HCT116 (cell line): ENCODE data around the gene CDH4. TPM values are rescaled to one million over a fixed set of nuclear protein-coding genes. Genes with fewer than 3 reads are reported as not detected.

Experiments used
- ATAC-seq: fragments of 200-7000 bp; cut with Tn5 transposase; 2 replicates; pipeline ENCODE4 v1.9.1; 2020; ENCODE audit warnings: mild to moderate bottlenecking, moderate library complexity
- BruUV-seq: library from RNA; stranded (reverse); fragments of 400-500 nt; replicated peaks from 2 replicates; lab custom pipeline; 2021; lab: Mats Ljungman, UMichigan
- CTCF ChIA-PET: fragments of 300-600 bp; sonication (Branson Sonifier 250); formaldehyde crosslinking; loops from one replicate; lab custom pipeline; 2021; ENCODE audit warnings: antibody characterized with exemption; lab: Charles Lee
- POLR2A ChIA-PET: fragments of 300-600, 350-600 bp; sonication (Branson Sonifier 250); formaldehyde crosslinking; loops from one replicate; lab custom pipeline; 2021; ENCODE audit warnings: antibody characterized with exemption; lab: Charles Lee
- RAD21 ChIA-PET, 2 experiments: fragments of 300-600 bp; sonication (Branson Sonifier 250); formaldehyde crosslinking; loops; one replicate each; lab custom pipeline; 2023; ENCODE audit warnings: low total read pairs in 2 of 2; ENCODE audit not compliant: uncharacterized antibody in 2 of 2, unreplicated experiment in 2 of 2, low non-redundant PET in 1 of 2; lab: Charles Lee
- DNase-seq: peaks from one replicate; pipeline ENCODE4 v3.0.0-alpha.2; 2010; ENCODE audit warnings: low read depth, low spot score
- H2AFZ ChIP-seq: fragments of 200-600 bp; shearing (Covaris generic), sonication (generic); 2 replicates; pipeline ENCODE4 v1.6.1; 2017; ENCODE audit warnings: low read depth, mixed run types, mixed read lengths, antibody characterized with exemption, low read length; ENCODE audit not compliant: poor library complexity, severe bottlenecking
- H3K27ac ChIP-seq: 2 replicates; pipeline ENCODE4 v1.5.1; 2012; ENCODE audit warnings: low read depth, low read length
- H3K27me3 ChIP-seq: fragments of 200-600 bp; sonication (generic); 2 replicates; pipeline ENCODE4 v1.6.1; 2016; ENCODE audit warnings: mixed run types, low read length, mixed read lengths; ENCODE audit not compliant: insufficient read depth
- H3K36me3 ChIP-seq, 2 experiments: fragments of 200-500 bp in 1 of 2; fragments of 200-600 bp in 1 of 2; sonication (Bioruptor generic) in 1 of 2; sonication (generic) in 1 of 2; 2 replicates each; pipeline versions ENCODE4 v1.5.1 to v1.6.1; 2014 to 2016; ENCODE audit warnings: low read length in 2 of 2, inconsistent platforms in 1 of 2, mixed read lengths in 1 of 2, mixed run types in 1 of 2; ENCODE audit not compliant: insufficient read depth in 2 of 2, control insufficient read depth in 1 of 2
- H3K4me1 ChIP-seq, 2 experiments: fragments of 200-600 bp in 1 of 2; sonication (generic) in 1 of 2; 2 replicates each; pipeline versions ENCODE4 v1.5.1 to v1.6.1; 2012 to 2017; ENCODE audit warnings: low read length in 2 of 2, inconsistent platforms in 1 of 2, mild to moderate bottlenecking in 1 of 2, mixed read lengths in 1 of 2, mixed run types in 1 of 2, moderate library complexity in 1 of 2; ENCODE audit not compliant: insufficient read depth in 2 of 2, control insufficient read depth in 1 of 2
- H3K4me2 ChIP-seq: fragments of 200-600 bp; sonication (generic); 2 replicates; pipeline ENCODE4 v1.6.1; 2017; ENCODE audit warnings: mixed run types, low read length, mixed read lengths
- H3K4me3 ChIP-seq, 2 experiments: fragments of 200-600 bp in 1 of 2; sonication (generic) in 1 of 2; replicated peaks in 1 of 2; 2 replicates each; pipeline ENCODE4 v1.5.1; 2011 to 2016; ENCODE audit warnings: low read length in 2 of 2, control low read depth in 1 of 2, low read depth in 1 of 2, mild to moderate bottlenecking in 1 of 2, mixed read lengths in 1 of 2, mixed run types in 1 of 2
- H3K79me2 ChIP-seq: fragments of 200-600 bp; sonication (generic); 2 replicates; pipeline ENCODE4 v1.6.1; 2017; ENCODE audit warnings: mild to moderate bottlenecking, mixed run types, low read length, moderate library complexity, mixed read lengths; ENCODE audit not compliant: insufficient read depth
- H3K9ac ChIP-seq: fragments of 200-600 bp; sonication (generic); 2 replicates; pipeline ENCODE4 v1.6.1; 2016; ENCODE audit warnings: low read length, mixed read lengths
- H3K9me2 ChIP-seq: fragments of 200-600 bp; sonication (generic), shearing (Covaris generic); 2 replicates; pipeline ENCODE4 v1.6.1; 2017; ENCODE audit warnings: mixed run types, mild to moderate bottlenecking, moderate library complexity; ENCODE audit not compliant: insufficient read depth
- H3K9me3 ChIP-seq, 2 experiments: fragments of 200-500 bp in 1 of 2; fragments of 200-600 bp in 1 of 2; sonication (Bioruptor generic) in 1 of 2; sonication (generic) in 1 of 2; 2 replicates each; pipeline ENCODE4 v1.6.1; 2014 to 2017; ENCODE audit warnings: low read length in 2 of 2, mixed read lengths in 2 of 2, inconsistent platforms in 1 of 2, low read depth in 1 of 2, mild to moderate bottlenecking in 1 of 2, mixed run types in 1 of 2, moderate library complexity in 1 of 2; ENCODE audit not compliant: control insufficient read depth in 1 of 2, insufficient read depth in 1 of 2
- H4K20me1 ChIP-seq: fragments of 200-600 bp; sonication (generic), shearing (Covaris generic); 2 replicates; pipeline ENCODE4 v1.6.1; 2017; ENCODE audit warnings: mixed run types, mild to moderate bottlenecking, moderate library complexity; ENCODE audit not compliant: insufficient read depth
- ATF3 ChIP-seq: IDR thresholded peaks from 2 replicates; pipeline ENCODE4 v1.6.1; 2012
- CTCF ChIP-seq, 3 experiments: fragments of 200-600 bp in 1 of 3; sonication (generic) in 1 of 3; IDR thresholded peaks in 2 of 3; conservative IDR thresholded peaks in 1 of 3; 2 replicates each; pipeline ENCODE4 v1.5.1; 2012 to 2017; ENCODE audit warnings: low read depth in 2 of 3, low read length in 2 of 3, antibody characterized with exemption in 1 of 3, borderline replicate concordance in 1 of 3, control low read depth in 1 of 3, mild to moderate bottlenecking in 1 of 3, mixed read lengths in 1 of 3, mixed run types in 1 of 3, moderate library complexity in 1 of 3; ENCODE audit not compliant: insufficient read depth in 1 of 3
- ELF1 ChIP-seq: IDR thresholded peaks from 2 replicates; pipeline ENCODE4 v1.6.1; 2012; ENCODE audit warnings: low read depth, borderline replicate concordance
- MAX ChIP-seq: IDR thresholded peaks from 2 replicates; pipeline ENCODE4 v1.6.1; 2012
- POLR2AphosphoS5 ChIP-seq: IDR thresholded peaks from 2 replicates; pipeline ENCODE4 v1.6.1; 2011; ENCODE audit warnings: mild to moderate bottlenecking, low read depth, low read length, moderate library complexity
- RAD21 ChIP-seq: IDR thresholded peaks from 2 replicates; pipeline ENCODE4 v1.6.1; 2012; ENCODE audit warnings: low read depth, mild to moderate bottlenecking
- REST ChIP-seq: IDR thresholded peaks from 2 replicates; pipeline ENCODE4 v1.6.1; 2012; ENCODE audit warnings: low read depth
- SIN3A ChIP-seq: IDR thresholded peaks from 2 replicates; pipeline ENCODE4 v1.6.1; 2012; ENCODE audit warnings: low read depth
- SP1 ChIP-seq: IDR thresholded peaks from 2 replicates; pipeline ENCODE4 v1.6.1; 2012; ENCODE audit warnings: low read depth
- SRF ChIP-seq: IDR thresholded peaks from 2 replicates; pipeline ENCODE4 v1.6.1; 2012; ENCODE audit warnings: low read depth
- TCF7L2 ChIP-seq: IDR thresholded peaks from 2 replicates; pipeline ENCODE4 v1.7.0; 2011; ENCODE audit warnings: borderline replicate concordance, inconsistent platforms; ENCODE audit not compliant: insufficient read depth, insufficient read length; ENCODE audit errors: extremely low read depth
- YY1 ChIP-seq: IDR thresholded peaks from 2 replicates; pipeline ENCODE4 v1.6.1; 2011; ENCODE audit warnings: low read length, low read depth, moderate library complexity, mild to moderate bottlenecking; ENCODE audit not compliant: insufficient replicate concordance; ENCODE audit errors: extremely low read depth
- ZNF274 ChIP-seq: fragments of 200-500 bp; sonication (Bioruptor generic); IDR thresholded peaks from 2 replicates; pipeline ENCODE4 v1.6.1; 2014; ENCODE audit warnings: mild to moderate bottlenecking, low read depth, low read length, inconsistent platforms
- intact Hi-C: fragments of 100-400 bp; cut with micrococcal nuclease; formaldehyde crosslinking; loops from 2 replicates; pipeline ENCODE4 v1.10.0; 2022
- total RNA-seq: library from RNA; stranded (reverse); gene quantifications from one replicate; pipeline ENCODE4 v1.2.1, GENCODE V29; 2021; ENCODE audit not compliant: unreplicated experiment

Gene CDH4
- total RNA-seq, 1 experiment from 2014 or later, result not detected

DNA sequence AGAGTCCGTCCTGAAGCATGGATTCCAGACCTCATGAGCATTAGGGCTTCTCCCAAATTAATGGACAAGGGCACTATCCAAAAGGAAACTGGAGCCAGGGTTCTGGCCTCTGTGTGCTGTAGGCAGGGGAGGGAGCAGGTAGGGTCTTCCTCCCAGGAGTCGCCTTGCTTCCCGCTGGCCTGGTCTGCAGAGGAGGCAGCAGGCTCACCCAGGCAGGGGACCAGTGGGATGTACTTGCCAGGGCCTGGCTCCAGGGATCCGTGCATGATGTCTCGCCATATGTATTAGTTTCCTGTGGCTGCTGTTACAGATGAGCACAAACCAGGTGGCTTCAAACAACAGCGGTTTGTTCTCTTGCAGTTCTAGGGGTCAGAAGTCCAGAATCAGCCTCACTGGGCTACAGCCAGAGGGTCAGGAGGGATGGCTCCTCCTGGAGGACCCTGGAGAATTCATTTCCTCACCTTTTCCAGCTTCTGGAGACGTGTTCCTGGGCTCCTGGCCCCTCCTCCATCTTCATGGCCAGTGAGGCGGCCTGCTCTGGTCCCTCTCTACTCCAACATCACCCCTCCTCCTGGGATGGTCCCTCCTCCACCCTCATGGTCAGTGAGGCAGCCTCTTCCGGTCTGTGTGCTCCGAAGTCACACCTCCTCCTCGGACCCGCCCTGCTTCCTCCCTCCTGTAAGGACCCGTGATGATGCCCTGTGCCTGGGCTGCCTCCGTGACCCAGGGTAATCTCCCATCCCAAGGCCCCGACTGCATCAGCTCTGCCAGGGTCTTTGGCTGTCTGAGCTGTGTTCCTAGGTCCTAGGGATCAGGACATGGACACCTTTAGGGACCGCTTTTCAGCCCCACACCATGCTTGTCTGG is 329.1 kb downstream of the CDH4 start:
- intact Hi-C loops, result no loop called here
- H3K9me3 ChIP-seq, result no peaks in the 10 kb centered on the region
- CTCF ChIA-PET, result no interaction called here
- H3K4me1 ChIP-seq, result no peaks in the 10 kb centered on the region
- no peak overlapping the region for H3K9ac ChIP-seq
- H3K4me3 ChIP-seq, result no peak overlapping the region
- H4K20me1 ChIP-seq, result no peaks in the 10 kb centered on the region
- H3K27ac ChIP-seq, result no peak overlapping the region
- no peaks in the 10 kb centered on the region for H3K9me2 ChIP-seq
- no peak for DNase-seq
- H3K4me2 ChIP-seq, result no peak overlapping the region
- no peaks in the 10 kb centered on the region for H3K79me2 ChIP-seq
- RAD21 ChIA-PET, result no interaction called here
- H2AFZ ChIP-seq, result no peak overlapping the region
- TF ChIP-seq CTCF (IDR thresholded peaks at IDR 0.05 in 2 of 3, conservative IDR thresholded peaks at IDR 0.05 in 1 of 3; ENCODE audit: borderline replicate concordance in 1 of 3, insufficient read depth in 1 of 3, low read depth in 2 of 3, low read length in 2 of 3), result no peak
- TF ChIP-seq REST, result no peak
- no peak for TF ChIP-seq ELF1
- TF ChIP-seq TCF7L2, result no peak
- no peak for TF ChIP-seq YY1
- TF ChIP-seq ATF3, result no peak
- no peak for TF ChIP-seq POLR2AphosphoS5
- no peak for TF ChIP-seq SRF
- no peak for TF ChIP-seq SP1
- TF ChIP-seq ZNF274, result no peak
- TF ChIP-seq RAD21, result no peak
- TF ChIP-seq SIN3A, result no peak
- TF ChIP-seq MAX, result no peak
- TF ChIP-seq, all 23 proteins: peak for 0
- H3K27me3 ChIP-seq, result no peaks in the 10 kb centered on the region
- POLR2A ChIA-PET, result no interaction called here
- BruUV-seq, result no TSS peak
- no peaks in the 10 kb centered on the region for H3K36me3 ChIP-seq
- ATAC-seq, result no peak
